ENCODE results near the gene UCHL5.

UCHL5 gene

DNA sequence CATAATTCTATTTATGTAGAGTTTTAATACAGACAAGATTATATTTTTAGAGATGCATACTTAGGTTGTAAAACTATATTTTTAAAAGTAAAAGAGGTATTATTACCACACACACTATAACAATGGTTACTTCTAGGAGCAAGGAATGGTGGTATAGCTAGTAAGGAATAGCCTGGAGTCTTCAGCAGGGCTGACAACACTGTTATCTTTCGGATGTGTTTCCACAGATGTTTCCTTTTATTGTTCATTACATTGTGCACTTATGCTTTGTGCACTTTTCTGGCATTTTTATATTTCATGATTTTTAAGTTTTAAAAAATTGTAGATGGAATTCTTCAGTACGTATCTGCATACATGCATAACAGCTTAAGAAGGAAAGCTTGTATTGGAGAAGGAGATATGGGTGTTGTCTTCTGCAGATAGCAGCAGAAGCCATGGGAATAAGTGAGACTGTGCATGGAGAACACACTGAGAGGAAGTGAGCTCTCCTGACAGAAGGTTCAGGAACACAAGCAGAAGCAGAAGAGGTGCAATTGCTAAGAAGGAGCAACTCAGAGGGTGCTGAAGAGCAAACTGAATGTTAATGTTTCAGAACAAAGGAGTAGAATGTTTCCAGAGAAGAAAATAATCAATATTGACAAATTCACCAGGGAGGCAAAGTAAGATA lies 91.8 kb downstream of the UCHL5 start:
- no peak for DNase-seq (ENCODE audit: low spot score)

DNA sequence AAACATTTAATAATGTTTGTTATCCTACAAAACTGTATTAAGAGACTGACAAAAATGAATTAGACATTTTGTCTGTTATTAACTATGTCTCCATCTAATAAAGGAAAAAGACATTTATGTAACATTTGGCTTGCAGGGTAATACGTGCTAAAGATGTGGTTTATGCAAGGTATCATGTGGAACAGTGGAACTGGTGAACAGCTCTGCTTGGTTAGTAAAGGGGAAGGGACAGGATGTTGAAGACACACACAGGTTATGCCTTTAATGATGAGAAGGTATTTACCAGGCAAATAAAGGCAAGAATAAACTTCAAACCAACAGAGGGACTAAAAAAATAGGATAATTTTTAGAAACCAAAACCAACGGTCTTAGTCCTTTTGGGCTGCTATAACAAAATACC lies 93.1 kb downstream of the UCHL5 start:
- DNase-seq (ENCODE audit: low spot score), result no peak

DNA sequence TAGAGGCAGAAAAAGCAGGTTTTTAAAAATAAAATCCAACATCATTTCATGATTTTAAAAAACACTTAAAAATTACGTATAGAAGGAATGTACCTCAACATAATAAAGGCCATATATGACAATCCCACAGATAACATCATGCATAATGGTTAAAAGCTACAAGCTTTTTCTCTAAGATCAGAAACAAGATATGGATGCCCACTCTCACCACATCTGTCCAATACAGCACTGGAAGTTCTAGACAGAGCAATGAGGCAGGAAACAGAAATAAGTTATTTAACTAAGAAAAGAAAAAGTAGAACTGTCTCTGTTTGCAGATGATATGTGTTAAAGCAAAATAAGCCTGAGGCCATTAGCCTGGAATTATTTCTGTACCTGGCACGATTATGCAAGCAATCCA lies 96.3 kb downstream of the UCHL5 start:
- no peak for DNase-seq (ENCODE audit: low spot score)

Measured in NAMALWA (cell line).